ENCODE measurements around the gene SLC17A9.

The SLC17A9 gene

DNA sequence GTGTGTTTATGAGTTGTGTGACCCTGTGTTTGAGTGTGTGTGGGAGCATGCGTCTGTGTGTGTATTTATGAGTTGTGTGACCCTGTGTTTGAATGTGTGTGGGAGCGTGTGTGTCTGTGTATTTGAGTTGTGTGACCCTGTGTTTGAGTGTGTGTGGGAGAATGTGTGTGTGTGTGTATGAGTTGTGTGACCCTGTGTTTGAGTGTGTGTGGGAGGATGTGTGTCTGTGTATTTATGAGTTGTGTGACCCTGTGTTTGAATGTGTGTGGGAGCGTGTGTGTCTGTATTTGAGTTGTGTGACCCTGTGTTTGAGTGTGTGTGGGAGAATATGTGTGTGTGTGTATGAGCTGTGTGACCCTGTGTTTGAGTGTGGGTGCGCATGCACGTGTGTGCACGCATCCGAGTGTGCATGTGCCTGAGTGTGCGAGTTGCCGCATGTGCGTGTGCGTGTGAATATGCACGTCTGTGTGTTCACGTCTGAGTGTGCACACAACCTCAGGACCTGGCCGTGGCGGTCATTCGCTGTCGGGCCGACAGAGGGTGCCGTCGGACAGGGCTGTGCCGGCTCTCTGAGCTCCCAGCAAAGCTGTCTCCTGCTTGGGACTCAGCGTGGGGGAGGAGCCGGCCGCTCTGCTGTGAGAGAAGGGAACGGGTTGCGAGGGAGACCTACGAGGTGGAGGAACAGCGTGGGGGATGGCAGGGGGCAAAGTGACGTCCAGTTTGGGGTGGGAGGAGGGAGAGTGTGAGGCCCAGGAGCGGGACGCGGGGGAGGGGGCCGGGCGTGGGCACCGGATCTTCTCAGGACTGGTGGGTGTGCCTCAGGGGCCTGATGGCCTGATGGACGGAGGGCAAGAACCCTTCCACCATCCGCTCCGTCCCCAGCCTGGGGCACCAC is 19.7 kb downstream of the SLC17A9 start:
- DNase-seq (ENCODE audit: low read depth, low spot score) = peak; percentile 83
- peaks cover 39% of the 10 kb centered on the region for H3K27me3 ChIP-seq (ENCODE audit: insufficient read depth, insufficient read length)
- H3K36me3 ChIP-seq (ENCODE audit: insufficient read depth, insufficient read length, low read length) = no peaks in the 10 kb centered on the region
- H3K9me3 ChIP-seq (ENCODE audit: insufficient read depth, low read length) = no peaks in the 10 kb centered on the region
- peak overlapping the region; percentile 41 for H3K4me3 ChIP-seq (ENCODE audit: insufficient read length, low read depth)
- TF ChIP-seq YY1 (IDR thresholded peaks at IDR 0.05; ENCODE audit: insufficient read depth, insufficient read length) = no peak
- no peak for TF ChIP-seq SUZ12 (IDR thresholded peaks at IDR 0.05; ENCODE audit: extremely low read depth, insufficient read depth, insufficient read length)
- no peak for TF ChIP-seq ZNF274 (IDR thresholded peaks at IDR 0.05; ENCODE audit: low read depth, low read length)
- H3K4me1 ChIP-seq (ENCODE audit: insufficient read depth, insufficient read length) = peaks cover 28% of the 10 kb centered on the region
- H3K9ac ChIP-seq (ENCODE audit: insufficient read length, low read depth) = peak overlapping the region; percentile 65

DNA sequence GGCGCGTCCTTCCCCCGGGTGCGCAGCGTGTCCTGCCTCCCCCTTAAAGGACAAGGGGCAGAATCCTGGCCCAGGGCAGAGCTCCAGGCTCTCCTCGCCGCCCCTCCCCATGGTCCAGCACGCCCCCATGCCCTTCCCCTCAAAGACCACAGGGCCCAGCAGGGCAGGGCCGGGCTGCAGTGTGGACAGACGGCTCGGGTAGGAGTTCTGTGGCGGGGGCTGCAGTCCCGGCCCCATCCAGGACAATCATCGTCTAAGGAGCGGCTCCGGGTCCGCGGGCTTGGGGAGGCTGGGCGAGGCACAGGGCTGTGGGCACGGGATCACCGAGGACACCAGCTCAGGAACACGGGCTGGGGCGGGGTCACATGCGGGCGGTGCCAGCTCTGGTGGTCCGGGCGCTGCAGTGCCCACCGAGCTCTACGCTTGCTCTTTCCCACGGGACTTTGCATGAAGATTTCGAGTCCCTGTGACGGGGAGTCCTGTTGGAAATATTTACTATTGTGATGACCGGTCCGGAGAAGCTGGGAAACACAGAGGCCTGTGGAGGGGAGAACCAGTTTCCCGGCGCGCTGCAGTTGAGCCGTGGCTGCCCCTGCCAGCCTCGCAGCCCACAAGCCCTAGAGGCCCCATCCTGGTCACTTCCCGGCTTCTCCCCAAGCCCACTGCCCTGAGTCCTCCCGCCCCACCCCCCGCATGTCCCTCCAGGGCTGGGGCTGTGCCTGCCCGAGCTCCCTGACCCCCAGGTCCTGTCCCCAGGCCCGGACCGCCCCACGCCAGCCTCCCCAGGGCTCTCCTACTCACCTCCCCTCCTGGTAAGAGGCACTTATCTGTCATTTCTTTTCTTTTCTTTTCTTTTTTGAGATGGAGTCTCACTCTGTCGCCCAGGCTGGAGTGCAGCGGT is 20.6 kb downstream of the SLC17A9 start:
- Histone ChIP-seq H3K9ac (ENCODE audit: insufficient read length, low read depth) (peak overlapping the region; percentile 65), H3K4me3 (ENCODE audit: insufficient read length, low read depth) (peak overlapping the region; percentile 41), H3K4me1 (ENCODE audit: insufficient read depth, insufficient read length) (peaks cover 28% of the 10 kb centered on the region), H3K9me3 (ENCODE audit: insufficient read depth, low read length) (no peaks in the 10 kb centered on the region), H3K27me3 (ENCODE audit: insufficient read depth, insufficient read length) (peaks cover 39% of the 10 kb centered on the region), H3K36me3 (ENCODE audit: insufficient read depth, insufficient read length, low read length) (no peaks in the 10 kb centered on the region)
- DNase-seq (ENCODE audit: low read depth, low spot score) = no peak
- TF ChIP-seq YY1 (IDR thresholded peaks at IDR 0.05; ENCODE audit: insufficient read depth, insufficient read length) (no peak), ZNF274 (IDR thresholded peaks at IDR 0.05; ENCODE audit: low read depth, low read length) (no peak), SUZ12 (IDR thresholded peaks at IDR 0.05; ENCODE audit: extremely low read depth, insufficient read depth, insufficient read length) (no peak)

DNA sequence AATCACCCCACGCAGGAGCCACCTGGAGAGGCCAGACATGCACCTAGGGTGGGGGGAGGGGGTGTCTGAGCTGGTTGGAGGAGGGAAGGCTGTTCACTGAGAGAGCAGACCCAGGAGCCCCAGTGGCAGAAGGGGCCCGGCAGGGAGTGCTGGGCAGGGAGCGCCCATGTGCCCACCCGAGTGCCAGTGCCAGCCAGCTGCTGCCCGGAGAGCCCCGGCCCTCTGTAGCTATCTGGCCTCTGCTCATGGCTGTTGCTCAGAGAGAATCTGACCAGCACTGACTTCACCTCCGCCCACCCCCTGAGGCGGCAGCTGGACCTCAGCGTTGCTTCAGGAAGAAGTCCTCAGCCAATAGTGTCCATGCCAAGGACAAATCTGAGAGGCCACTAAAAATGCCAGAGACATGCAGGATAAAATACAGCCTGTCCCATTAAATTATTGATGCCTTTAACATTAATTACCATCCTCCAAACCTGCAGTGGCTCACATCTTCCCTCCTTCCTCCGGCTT is 22.8 kb downstream of the SLC17A9 start:
- no peaks in the 10 kb centered on the region for H3K36me3 ChIP-seq (ENCODE audit: insufficient read depth, insufficient read length, low read length)
- peaks cover 42% of the 10 kb centered on the region for H3K27me3 ChIP-seq (ENCODE audit: insufficient read depth, insufficient read length)
- DNase-seq (ENCODE audit: low read depth, low spot score) = no peak
- TF ChIP-seq ZNF274 (IDR thresholded peaks at IDR 0.05; ENCODE audit: low read depth, low read length) (no peak), YY1 (IDR thresholded peaks at IDR 0.05; ENCODE audit: insufficient read depth, insufficient read length) (no peak), SUZ12 (IDR thresholded peaks at IDR 0.05; ENCODE audit: extremely low read depth, insufficient read depth, insufficient read length) (no peak)
- peak overlapping the region; percentile 9 for H3K9ac ChIP-seq (ENCODE audit: insufficient read length, low read depth)
- H3K4me1 ChIP-seq (ENCODE audit: insufficient read depth, insufficient read length) = peaks cover 37% of the 10 kb centered on the region
- H3K9me3 ChIP-seq (ENCODE audit: insufficient read depth, low read length) = no peaks in the 10 kb centered on the region
- H3K4me3 ChIP-seq (ENCODE audit: insufficient read length, low read depth) = no peak overlapping the region

DNA sequence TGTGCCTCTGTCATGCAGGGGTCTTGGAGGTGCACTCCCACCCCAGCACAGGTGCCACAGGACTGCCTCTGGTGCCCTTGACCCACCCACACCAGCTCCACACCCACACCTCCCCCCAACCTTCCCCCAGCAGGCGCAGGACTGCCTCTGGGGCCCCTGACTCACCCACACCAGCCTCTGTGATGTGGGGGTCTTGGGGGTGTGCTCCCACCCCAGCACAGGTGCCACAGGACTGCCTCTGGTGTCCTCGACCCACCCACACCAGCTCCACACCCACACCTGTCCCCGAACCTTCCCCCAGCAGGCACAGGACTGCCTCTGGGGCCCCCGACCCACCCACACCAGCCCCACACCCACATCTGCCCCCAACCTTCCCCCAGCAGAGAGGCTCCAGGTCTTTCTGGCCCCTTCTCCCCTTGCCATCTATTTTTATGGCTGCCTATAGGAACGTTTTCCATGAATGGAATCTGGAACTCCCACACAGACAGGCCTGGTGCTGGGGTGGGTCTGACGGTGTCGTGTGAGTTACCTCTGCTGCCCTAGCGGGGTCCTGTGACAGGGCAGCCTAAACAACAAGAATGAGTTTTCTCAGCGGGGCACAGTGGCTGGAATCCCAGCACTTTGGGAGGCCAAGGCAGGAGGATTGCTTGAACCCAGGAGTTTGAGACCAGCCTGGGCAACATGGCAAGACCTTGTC is 23.5 kb downstream of the SLC17A9 start:
- no peaks in the 10 kb centered on the region for H3K9me3 ChIP-seq (ENCODE audit: insufficient read depth, low read length)
- H3K9ac ChIP-seq (ENCODE audit: insufficient read length, low read depth) = peak overlapping the region; percentile 9
- H3K4me3 ChIP-seq (ENCODE audit: insufficient read length, low read depth) = no peak overlapping the region
- peaks cover 45% of the 10 kb centered on the region for H3K27me3 ChIP-seq (ENCODE audit: insufficient read depth, insufficient read length)
- H3K36me3 ChIP-seq (ENCODE audit: insufficient read depth, insufficient read length, low read length) = no peaks in the 10 kb centered on the region
- DNase-seq (ENCODE audit: low read depth, low spot score) = no peak
- TF ChIP-seq SUZ12 (IDR thresholded peaks at IDR 0.05; ENCODE audit: extremely low read depth, insufficient read depth, insufficient read length) (no peak), ZNF274 (IDR thresholded peaks at IDR 0.05; ENCODE audit: low read depth, low read length) (no peak), YY1 (IDR thresholded peaks at IDR 0.05; ENCODE audit: insufficient read depth, insufficient read length) (no peak)
- peaks cover 33% of the 10 kb centered on the region for H3K4me1 ChIP-seq (ENCODE audit: insufficient read depth, insufficient read length)

DNA sequence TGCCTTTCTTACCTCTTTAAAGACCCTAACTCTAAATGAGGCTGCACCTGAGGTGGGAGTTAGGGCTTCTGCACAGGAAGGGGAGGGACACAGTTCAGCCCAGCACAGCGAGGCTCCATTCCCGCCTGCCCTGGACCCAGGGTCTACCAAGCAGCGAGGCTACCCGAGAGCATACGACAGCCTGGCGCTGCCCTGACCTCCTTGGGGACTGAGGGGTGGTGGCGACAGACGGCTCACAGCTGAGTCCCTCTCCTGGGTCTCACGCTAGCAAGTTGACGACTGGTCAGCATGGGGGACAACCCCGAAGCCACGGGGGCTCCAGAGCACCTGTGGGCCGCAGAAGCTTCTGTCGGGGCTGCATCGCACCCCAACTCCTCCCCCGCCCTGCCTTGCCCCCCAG is 24.4 kb downstream of the SLC17A9 start:
- no peak for DNase-seq (ENCODE audit: low read depth, low spot score)
- Histone ChIP-seq H3K9ac (ENCODE audit: insufficient read length, low read depth) (no peak overlapping the region), H3K36me3 (ENCODE audit: insufficient read depth, insufficient read length, low read length) (no peaks in the 10 kb centered on the region), H3K9me3 (ENCODE audit: insufficient read depth, low read length) (no peaks in the 10 kb centered on the region), H3K27me3 (ENCODE audit: insufficient read depth, insufficient read length) (peaks cover 45% of the 10 kb centered on the region), H3K4me1 (ENCODE audit: insufficient read depth, insufficient read length) (peaks cover 33% of the 10 kb centered on the region), H3K4me3 (ENCODE audit: insufficient read length, low read depth) (no peak overlapping the region)
- TF ChIP-seq ZNF274 (IDR thresholded peaks at IDR 0.05; ENCODE audit: low read depth, low read length) (no peak), YY1 (IDR thresholded peaks at IDR 0.05; ENCODE audit: insufficient read depth, insufficient read length) (no peak), SUZ12 (IDR thresholded peaks at IDR 0.05; ENCODE audit: extremely low read depth, insufficient read depth, insufficient read length) (no peak)

DNA sequence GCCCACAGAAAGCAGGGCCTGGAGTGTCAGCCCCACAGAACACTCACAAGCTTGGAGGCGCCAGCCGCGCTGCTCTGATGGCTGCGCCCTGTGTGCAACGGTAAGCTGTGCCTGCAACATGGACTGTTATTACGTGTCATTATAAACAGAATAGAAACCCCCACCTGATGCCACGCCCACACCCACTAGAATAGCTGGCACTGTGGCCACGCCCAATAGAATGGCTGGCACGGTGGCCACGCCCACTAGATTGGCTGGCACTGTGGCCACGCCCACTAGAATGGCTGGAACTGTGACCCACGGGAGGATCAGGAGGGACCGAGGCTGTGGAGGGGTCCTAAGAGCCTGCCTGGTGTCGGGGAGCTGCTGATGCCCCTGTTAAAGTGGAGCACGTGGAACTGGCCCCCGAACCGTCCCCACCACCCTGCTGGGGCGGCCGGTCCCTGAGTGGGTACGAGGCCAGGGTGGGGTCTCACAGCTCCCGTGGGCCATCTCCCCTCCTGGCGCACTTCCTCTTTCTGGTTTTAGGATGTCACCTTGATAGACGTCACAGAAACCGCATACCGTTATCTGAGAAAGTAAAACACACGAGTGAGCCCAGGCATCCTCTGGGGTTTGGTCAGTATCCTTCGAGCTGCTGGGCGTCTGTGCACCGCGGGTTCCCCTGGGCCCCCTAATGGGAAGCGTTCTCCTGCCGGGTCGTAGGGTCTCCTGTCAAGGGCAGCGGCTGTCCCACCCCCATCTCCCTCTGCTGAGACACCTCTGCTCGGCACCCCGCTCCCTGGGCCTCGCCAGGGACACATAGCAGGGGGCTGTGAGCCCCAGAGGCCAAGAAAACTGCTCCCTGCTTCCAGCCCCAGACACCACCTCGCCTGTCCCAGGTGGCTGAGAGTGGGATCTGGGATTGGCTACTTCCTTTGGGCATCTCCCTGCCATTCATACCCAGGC is 25.4 kb downstream of the SLC17A9 start:
- H3K4me3 ChIP-seq (ENCODE audit: insufficient read length, low read depth) = no peak overlapping the region

More for the DNA sequence above, 25.4 kb downstream of the SLC17A9 start:
- H3K4me1 ChIP-seq (ENCODE audit: insufficient read depth, insufficient read length) = peaks cover 34% of the 10 kb centered on the region
- H3K9ac ChIP-seq (ENCODE audit: insufficient read length, low read depth) = no peak overlapping the region
- no peaks in the 10 kb centered on the region for H3K36me3 ChIP-seq (ENCODE audit: insufficient read depth, insufficient read length, low read length)
- no peak for TF ChIP-seq YY1 (IDR thresholded peaks at IDR 0.05; ENCODE audit: insufficient read depth, insufficient read length)
- no peak for TF ChIP-seq ZNF274 (IDR thresholded peaks at IDR 0.05; ENCODE audit: low read depth, low read length)
- TF ChIP-seq SUZ12 (IDR thresholded peaks at IDR 0.05; ENCODE audit: extremely low read depth, insufficient read depth, insufficient read length) = no peak
- H3K27me3 ChIP-seq (ENCODE audit: insufficient read depth, insufficient read length) = peaks cover 36% of the 10 kb centered on the region
- H3K9me3 ChIP-seq (ENCODE audit: insufficient read depth, low read length) = no peaks in the 10 kb centered on the region
- DNase-seq (ENCODE audit: low read depth, low spot score) = no peak

Measured in NT2/D1 (cell line).